ENCODE data around the gene CLNK. TPM values are rescaled to one million over a fixed set of nuclear protein-coding genes. Genes with fewer than 3 reads are reported as not detected.

Gene CLNK
- total RNA-seq, 8 experiments from 2014 or later = 0.05 to 0.21 (median 0.08) TPM; not detected in 1

DNA sequence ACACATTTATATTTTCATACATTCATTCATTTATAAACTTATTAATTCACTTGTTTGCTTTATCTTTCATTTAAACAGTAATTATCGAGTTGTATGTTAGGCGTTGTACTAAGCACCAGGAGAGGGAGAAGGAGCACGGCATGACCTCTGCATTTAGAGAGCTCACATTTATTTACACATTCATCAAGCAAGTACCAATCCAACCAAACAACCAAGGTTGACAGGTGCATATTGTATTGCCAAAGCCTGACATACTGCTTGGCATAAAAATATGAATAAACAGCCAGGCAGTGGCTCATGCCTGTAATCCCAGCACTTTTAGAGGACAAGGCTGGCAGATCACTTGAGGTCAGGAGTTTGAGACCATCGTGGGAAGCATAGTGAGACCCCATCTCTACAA is 37.0 kb upstream of the CLNK start:
- no peak overlapping the region for H3K4me3 ChIP-seq
- no peak for ATAC-seq (replicated peaks in 6 of 8)
- H3K4me1 ChIP-seq (replicated peaks in 1 of 2) = no peaks in the 10 kb centered on the region
- WGBS, 10 experiments = 24 to 100% (median 82%) methylated on average over 1 to 4 of the region's 4 CpGs
- H3K27ac ChIP-seq = no peak overlapping the region
- in situ Hi-C loops (cut with MboI; ENCODE audit: low pct_unique_long_range_greater_than_20kb in 2 of 9, low sequenced_read_pairs in 9 of 9, unreplicated experiment in 9 of 9) = no loop called here

DNA sequence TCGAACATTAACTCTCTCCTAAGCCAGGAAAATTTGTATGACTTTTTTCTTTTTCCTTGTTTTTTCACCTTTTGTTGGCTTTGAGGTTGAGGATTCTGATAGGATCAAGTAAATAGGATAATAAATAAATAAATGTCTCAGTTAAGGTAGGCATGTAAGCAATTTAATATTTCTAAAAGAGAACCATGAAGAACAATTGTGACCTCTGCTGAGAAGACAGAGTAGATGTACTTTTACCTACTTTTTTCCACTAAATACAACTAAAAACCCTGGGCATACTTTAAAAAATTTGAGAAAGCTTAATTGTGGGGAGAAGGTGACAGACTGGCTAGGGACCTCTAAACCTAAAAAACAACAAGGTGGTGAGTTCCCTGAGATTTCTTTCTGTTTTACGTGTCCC is 31.6 kb upstream of the CLNK start:
- no peak for ATAC-seq (replicated peaks in 6 of 8)

DNA sequence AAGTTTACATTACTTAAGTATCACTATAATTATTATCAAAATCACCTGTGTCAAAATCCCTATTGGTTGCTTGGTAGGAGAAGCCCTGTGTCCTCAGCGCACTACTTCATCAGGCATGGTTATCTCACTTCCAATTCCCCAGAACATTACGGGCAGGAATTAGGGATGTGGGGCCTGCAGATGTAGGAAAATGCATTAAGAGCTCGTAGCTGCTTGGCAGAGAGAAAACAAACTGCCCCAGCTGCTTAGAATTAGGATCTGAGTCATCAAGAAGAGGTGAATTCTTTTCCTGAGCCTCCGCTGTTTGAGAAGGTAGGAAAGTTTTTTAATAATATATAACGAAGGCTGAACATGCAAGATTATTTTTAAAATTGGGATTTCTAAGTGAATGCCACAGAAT is 31.1 kb upstream of the CLNK start:
- H3K4me1 ChIP-seq (replicated peaks in 1 of 2) = no peaks in the 10 kb centered on the region
- 3 to 88% (median 62%) methylated on average over 2 to 5 of the region's 5 CpGs for WGBS, 10 experiments
- in situ Hi-C loops (cut with MboI; ENCODE audit: low pct_unique_long_range_greater_than_20kb in 2 of 9, low sequenced_read_pairs in 9 of 9, unreplicated experiment in 9 of 9) = no loop called here
- no peak overlapping the region for H3K4me3 ChIP-seq
- ATAC-seq (replicated peaks in 6 of 8) = no peak
- no peak overlapping the region for H3K27ac ChIP-seq

More for the DNA sequence above, 31.6 kb upstream of the CLNK start:
- Histone ChIP-seq H3K27ac (no peak overlapping the region), H3K4me3 (no peak overlapping the region), H3K4me1 (replicated peaks in 1 of 2) (no peaks in the 10 kb centered on the region)
- WGBS, 10 experiments = 0 to 100% (median 100%) methylated on average over 1 to 2 of the region's 2 CpGs
- in situ Hi-C loops (cut with MboI; ENCODE audit: low pct_unique_long_range_greater_than_20kb in 2 of 9, low sequenced_read_pairs in 9 of 9, unreplicated experiment in 9 of 9) = no loop called here

DNA sequence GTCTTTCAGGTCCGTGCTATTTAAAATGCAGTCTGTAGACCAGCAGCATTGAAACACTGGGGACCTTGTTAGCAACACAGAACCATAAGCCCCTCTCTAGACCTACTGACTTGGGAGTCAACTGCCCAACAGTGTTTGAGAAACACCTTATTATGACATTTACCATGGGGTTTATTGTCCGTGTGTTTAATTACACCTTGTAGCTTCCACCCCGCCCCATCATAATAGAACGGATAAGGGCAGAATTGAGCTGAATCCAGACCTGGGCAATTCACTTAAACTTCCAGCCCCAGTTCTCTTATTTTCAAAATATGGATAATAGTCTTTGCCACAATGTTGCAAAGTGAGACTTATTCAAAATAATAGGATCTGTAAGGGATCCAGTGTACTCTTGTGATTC is 30.6 kb upstream of the CLNK start:
- Histone ChIP-seq H3K27ac (no peak overlapping the region), H3K4me3 (no peak overlapping the region), H3K4me1 (replicated peaks in 1 of 2) (no peaks in the 10 kb centered on the region)
- in situ Hi-C loops (cut with MboI; ENCODE audit: low pct_unique_long_range_greater_than_20kb in 2 of 9, low sequenced_read_pairs in 9 of 9, unreplicated experiment in 9 of 9) = no loop called here
- no peak for ATAC-seq (replicated peaks in 6 of 8)
- 0 to 100% (median 81%) methylated on average over 1 to 4 of the region's 4 CpGs for WGBS, 10 experiments

DNA sequence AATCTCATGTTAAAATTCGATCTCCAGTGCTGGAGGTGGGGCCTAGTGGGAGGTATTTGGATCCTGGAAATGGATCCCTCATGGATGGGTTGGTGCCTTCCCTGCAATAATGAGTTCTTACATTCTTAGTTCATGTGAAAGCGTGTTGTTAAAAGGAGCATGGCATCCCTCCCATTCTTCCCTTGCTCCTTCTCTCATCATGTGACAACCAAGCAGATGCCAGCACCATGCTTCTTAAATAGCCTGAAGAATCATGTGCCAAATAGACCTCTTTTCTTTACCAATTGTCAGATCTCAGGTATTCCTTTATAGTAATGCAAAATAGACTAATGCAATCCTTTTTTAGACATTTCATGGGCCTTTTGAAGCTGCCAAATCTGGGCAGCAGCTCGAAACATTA is 29.0 kb upstream of the CLNK start:
- H3K4me1 ChIP-seq (replicated peaks in 1 of 2) = no peaks in the 10 kb centered on the region
- H3K4me3 ChIP-seq = no peak overlapping the region
- H3K27ac ChIP-seq = no peak overlapping the region
- in situ Hi-C loops (cut with MboI; ENCODE audit: low pct_unique_long_range_greater_than_20kb in 2 of 9, low sequenced_read_pairs in 9 of 9, unreplicated experiment in 9 of 9) = no loop called here
- 13 to 100% (median 80%) methylated on average over 1 to 3 of the region's 3 CpGs; no CpG with 5 or more reads in 1 of the 10 experiments for WGBS, 10 experiments
- ATAC-seq (replicated peaks in 6 of 8) = no peak

DNA sequence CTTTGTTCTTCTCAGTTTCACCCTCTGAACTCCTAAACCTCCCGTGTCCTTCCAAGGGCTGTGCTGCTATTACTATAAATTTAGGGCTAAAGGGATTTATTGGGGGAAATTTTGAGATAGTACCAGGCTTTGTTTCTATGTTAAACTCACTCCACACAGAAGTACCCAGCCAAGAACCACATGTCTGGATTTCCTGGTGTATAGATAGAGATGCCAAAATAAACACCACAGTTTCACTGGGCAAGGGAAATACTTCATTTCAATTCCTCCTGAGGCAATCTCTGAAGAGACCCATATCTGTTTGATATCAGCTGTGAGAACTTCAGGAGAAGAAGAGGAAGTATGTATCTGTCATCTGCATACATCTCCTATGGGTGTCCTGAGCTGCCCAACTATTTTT is 21.7 kb upstream of the CLNK start:
- in situ Hi-C loops (cut with MboI; ENCODE audit: low pct_unique_long_range_greater_than_20kb in 2 of 9, low sequenced_read_pairs in 9 of 9, unreplicated experiment in 9 of 9) = no loop called here
- Histone ChIP-seq H3K4me3 (no peak overlapping the region), H3K27ac (no peak overlapping the region), H3K4me1 (replicated peaks in 1 of 2) (no peaks in the 10 kb centered on the region)
- ATAC-seq (replicated peaks in 6 of 8) = no peak
- WGBS, 10 experiments = 0 to 100% (median 80%) methylated on average over 1 of the region's 1 CpG; no CpG with 5 or more reads in 5 of the 10 experiments

DNA sequence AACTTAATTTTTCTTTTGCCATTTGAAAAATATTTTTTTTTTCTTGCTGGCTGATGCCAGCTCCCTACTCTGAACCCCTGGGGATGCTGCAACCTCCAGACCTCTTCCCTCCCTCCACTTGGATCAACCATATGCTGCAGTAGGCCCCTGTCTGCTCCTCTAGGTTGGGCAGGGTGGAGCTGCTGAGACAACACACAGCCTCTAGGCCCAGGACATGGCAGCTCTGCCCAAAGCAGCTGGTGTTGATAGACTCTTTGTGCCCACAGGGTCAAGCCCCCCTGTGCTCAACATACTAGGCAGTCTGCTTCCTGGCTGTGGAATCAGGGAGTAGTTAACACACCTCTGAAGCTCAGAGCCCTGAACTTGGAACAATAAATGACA is 19.9 kb upstream of the CLNK start:
- peak in 1 of 8 experiments; percentile 30 for ATAC-seq (replicated peaks in 6 of 8)
- in situ Hi-C loops (cut with MboI; ENCODE audit: low pct_unique_long_range_greater_than_20kb in 2 of 9, low sequenced_read_pairs in 9 of 9, unreplicated experiment in 9 of 9) = no loop called here
- no peak overlapping the region for H3K4me3 ChIP-seq
- H3K4me1 ChIP-seq (replicated peaks in 1 of 2) = no peaks in the 10 kb centered on the region
- H3K27ac ChIP-seq = no peak overlapping the region

DNA sequence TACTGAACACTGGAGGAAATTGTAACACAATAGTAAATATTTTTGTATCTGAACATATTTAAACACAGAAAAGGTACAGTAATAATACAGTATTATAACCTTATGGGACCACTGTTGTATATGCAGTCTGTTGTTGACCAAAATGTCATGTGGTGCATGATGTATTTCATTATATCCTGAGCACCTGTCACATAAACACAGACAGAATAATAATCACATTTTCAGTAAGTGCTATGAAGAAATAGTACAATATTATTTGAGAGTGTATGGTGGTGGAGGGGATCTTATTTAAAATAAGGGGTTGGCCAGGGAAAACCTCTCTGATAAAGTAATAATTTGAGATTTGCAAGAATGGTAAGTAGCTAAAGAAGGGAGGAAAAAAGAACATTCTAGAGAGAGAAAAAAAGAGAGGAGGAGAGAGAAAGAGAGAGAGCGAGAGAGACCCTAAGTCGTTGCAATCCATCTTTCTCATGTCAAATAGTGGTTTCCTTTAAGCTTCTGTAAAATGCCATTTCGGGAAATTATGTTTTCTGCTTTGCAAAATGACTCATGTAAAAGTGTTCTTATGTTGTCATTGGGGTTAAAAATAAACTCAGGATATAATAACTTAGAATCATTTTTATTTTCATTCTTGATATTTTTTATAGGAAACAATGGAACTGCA is 19.3 kb upstream of the CLNK start:
- WGBS, 10 experiments = 6 to 94% (median 72%) methylated on average over 1 to 3 of the region's 3 CpGs

DNA sequence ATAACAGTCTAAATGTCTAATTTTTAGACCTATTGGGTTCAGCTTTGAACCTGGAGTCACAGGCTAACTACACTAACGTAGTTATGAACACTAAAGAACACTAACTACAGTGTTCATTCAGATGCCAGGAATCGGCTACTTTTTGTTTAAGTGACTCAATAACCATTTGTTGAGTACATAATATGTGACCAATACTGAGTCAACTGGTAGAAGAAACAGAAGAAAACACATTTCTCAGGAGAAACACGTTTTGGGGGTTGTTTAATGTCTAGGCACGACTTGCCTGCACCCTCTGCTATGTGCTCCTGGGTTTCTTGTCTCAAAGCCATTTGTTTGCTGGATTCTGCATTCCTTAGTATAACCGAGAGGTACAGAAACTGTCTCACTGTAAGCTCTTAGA is 18.6 kb upstream of the CLNK start:
- 0 to 100% (median 55%) methylated on average over 1 to 5 of the region's 5 CpGs; no CpG with 5 or more reads in 2 of the 10 experiments for WGBS, 10 experiments
- no peak overlapping the region for H3K4me3 ChIP-seq
- H3K27ac ChIP-seq = no peak overlapping the region
- no peak for ATAC-seq (replicated peaks in 6 of 8)
- no peaks in the 10 kb centered on the region for H3K4me1 ChIP-seq (replicated peaks in 1 of 2)
- in situ Hi-C loops (cut with MboI; ENCODE audit: low pct_unique_long_range_greater_than_20kb in 2 of 9, low sequenced_read_pairs in 9 of 9, unreplicated experiment in 9 of 9) = no loop called here

More for the DNA sequence above, 19.3 kb upstream of the CLNK start:
- Histone ChIP-seq H3K4me1 (replicated peaks in 1 of 2) (no peaks in the 10 kb centered on the region), H3K4me3 (no peak overlapping the region), H3K27ac (no peak overlapping the region)
- ATAC-seq (replicated peaks in 6 of 8) = peak in 1 of 8 experiments; percentile 20
- in situ Hi-C loops (cut with MboI; ENCODE audit: low pct_unique_long_range_greater_than_20kb in 2 of 9, low sequenced_read_pairs in 9 of 9, unreplicated experiment in 9 of 9) = no loop called here

DNA sequence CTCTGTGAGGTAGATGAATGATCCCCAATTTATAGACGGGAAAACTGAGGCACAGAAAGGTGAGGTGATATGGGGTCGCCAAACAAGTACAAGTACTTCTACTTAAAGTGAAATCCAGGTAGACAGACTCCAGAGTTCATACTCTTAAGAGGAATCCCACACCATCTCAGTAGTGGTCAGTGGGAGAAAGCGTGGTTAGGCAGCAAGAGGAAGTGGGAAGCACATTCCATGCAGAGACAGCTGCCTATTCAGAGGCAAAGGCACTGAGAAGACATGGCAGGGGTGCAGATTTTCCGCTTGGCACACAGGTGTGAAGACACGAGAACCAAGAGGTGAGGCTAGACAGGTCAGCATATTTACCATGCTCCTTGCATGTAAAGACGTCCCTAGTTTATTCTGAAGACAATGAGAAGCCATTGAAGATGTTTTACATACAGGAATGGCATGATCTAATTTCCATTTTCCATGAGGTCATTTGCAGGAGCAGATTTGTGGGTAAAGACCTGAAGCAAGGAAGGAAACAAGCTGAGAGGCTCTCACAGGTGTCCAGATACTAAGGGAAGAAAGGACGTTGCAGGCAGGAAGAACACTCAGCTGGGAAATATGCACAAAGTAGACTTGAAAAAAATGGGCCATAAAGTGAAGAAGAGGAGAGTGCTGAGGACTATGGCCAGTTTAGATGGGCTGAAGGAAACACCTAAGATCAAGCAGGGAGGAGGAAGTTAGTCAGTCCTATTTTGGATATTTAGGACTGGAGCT is 17.3 kb upstream of the CLNK start:
- H3K27ac ChIP-seq = no peak overlapping the region
- 3 to 88% (median 57%) methylated on average over 1 to 5 of the region's 7 CpGs; no CpG with 5 or more reads in 1 of the 10 experiments for WGBS, 10 experiments
- ATAC-seq (replicated peaks in 6 of 8) = no peak

DNA sequence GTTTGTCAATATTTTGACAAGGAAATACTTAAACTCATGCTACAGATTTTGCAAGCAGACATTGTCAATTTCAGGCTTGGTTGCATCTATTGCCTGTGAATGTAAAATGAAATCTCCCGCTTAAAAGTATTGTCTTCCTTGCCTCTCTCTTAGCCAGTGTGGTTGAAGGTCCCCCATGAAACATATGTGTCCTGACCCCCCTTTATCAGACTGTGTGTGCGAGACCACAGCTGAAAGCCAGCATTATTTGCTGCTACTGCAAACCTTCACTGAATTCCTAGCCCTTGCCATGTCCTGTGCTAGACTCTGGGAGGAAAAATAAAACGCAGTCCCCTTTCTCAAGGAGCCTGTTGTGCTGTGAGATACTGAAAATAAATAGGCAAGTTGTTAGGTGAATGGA is 16.6 kb upstream of the CLNK start:
- H3K27ac ChIP-seq = no peak overlapping the region
- H3K4me1 ChIP-seq (replicated peaks in 1 of 2) = no peaks in the 10 kb centered on the region
- no peak overlapping the region for H3K4me3 ChIP-seq
- ATAC-seq (replicated peaks in 6 of 8) = no peak
- WGBS, 10 experiments = 14 to 100% (median 62%) methylated on average over 1 to 3 of the region's 3 CpGs
- in situ Hi-C loops (cut with MboI; ENCODE audit: low pct_unique_long_range_greater_than_20kb in 2 of 9, low sequenced_read_pairs in 9 of 9, unreplicated experiment in 9 of 9) = no loop called here

More for the DNA sequence above, 17.3 kb upstream of the CLNK start:
- no peaks in the 10 kb centered on the region for H3K4me1 ChIP-seq (replicated peaks in 1 of 2)
- H3K4me3 ChIP-seq = no peak overlapping the region
- in situ Hi-C loops (cut with MboI; ENCODE audit: low pct_unique_long_range_greater_than_20kb in 2 of 9, low sequenced_read_pairs in 9 of 9, unreplicated experiment in 9 of 9) = no loop called here

DNA sequence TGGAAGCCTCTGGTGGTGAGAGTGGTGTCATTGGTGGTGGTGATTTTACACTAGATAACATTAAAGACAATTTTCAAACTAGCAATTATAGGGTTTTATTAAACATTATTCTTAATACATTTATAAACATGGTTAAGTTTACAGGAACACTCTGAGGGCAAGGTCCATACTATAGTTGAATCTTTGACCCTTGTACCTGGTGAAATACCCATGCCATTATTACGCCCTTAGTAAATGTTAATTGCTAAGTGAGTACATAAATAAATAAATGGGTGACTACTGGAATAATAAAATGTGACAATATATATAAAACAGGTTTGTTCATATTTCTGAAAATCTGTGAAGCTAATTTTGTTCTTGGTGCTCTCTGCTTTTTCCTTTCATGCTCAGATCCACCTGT is 13.6 kb upstream of the CLNK start:
- no peak for ATAC-seq (replicated peaks in 6 of 8)
- WGBS, 10 experiments = 0 to 100% (median 73%) methylated on average over 1 of the region's 1 CpG; no CpG with 5 or more reads in 3 of the 10 experiments
- no peak overlapping the region for H3K4me3 ChIP-seq
- no peak overlapping the region for H3K27ac ChIP-seq
- H3K4me1 ChIP-seq (replicated peaks in 1 of 2) = no peaks in the 10 kb centered on the region
- in situ Hi-C loops (cut with MboI; ENCODE audit: low pct_unique_long_range_greater_than_20kb in 2 of 9, low sequenced_read_pairs in 9 of 9, unreplicated experiment in 9 of 9) = no loop called here

DNA sequence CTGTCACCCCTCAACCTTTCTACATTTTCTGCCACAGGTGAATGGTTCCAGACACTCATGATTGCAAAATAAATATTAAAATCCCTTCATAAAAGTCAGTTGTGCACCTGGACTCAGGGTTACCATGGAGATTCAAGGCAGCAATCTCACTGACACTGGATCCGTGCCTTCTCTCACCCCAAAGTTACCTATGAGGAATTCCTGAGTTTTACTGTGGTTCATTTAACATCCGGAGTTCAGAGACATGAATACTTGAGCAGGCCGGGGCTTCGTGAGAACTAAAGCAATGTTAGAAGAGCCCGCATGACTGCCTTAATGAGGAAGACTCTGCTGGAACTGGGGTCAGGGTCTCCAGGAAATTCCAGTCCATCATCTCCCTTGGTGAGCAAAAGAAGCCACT is 12.5 kb upstream of the CLNK start:
- no peak overlapping the region for H3K27ac ChIP-seq
- WGBS, 10 experiments = 6 to 82% (median 59%) methylated on average over 1 to 5 of the region's 5 CpGs; no CpG with 5 or more reads in 3 of the 10 experiments
- in situ Hi-C loops (cut with MboI; ENCODE audit: low pct_unique_long_range_greater_than_20kb in 2 of 9, low sequenced_read_pairs in 9 of 9, unreplicated experiment in 9 of 9) = no loop called here

DNA sequence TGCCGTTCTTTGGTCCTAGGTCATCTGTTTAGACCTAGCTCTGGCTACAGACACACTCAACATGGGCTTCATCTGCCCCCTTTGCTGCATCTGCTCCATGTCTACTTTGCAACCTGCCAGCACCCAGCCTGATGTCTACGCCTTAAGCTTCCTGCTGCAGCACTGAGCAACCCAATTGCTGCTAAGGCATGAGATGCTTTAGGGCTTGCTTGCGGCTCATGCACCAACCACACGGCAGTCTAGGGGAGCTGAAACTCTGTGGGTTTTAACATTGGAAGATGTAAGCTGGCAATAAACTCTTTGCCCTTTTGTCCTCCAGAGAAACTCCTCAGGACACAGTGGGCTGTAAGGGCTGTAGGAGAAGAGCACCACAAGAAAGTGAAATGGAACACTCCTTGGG is 11.7 kb upstream of the CLNK start:
- Histone ChIP-seq H3K4me1 (replicated peaks in 1 of 2) (no peaks in the 10 kb centered on the region), H3K27ac (no peak overlapping the region), H3K4me3 (no peak overlapping the region)
- WGBS, 10 experiments = 0 to 90% (median 60%) methylated on average over 1 to 3 of the region's 4 CpGs; no CpG with 5 or more reads in 3 of the 10 experiments
- ATAC-seq (replicated peaks in 6 of 8) = no peak
- in situ Hi-C loops (cut with MboI; ENCODE audit: low pct_unique_long_range_greater_than_20kb in 2 of 9, low sequenced_read_pairs in 9 of 9, unreplicated experiment in 9 of 9) = no loop called here

More for the DNA sequence above, 12.5 kb upstream of the CLNK start:
- no peak for ATAC-seq (replicated peaks in 6 of 8)
- Histone ChIP-seq H3K4me3 (no peak overlapping the region), H3K4me1 (replicated peaks in 1 of 2) (no peaks in the 10 kb centered on the region)
